Adrenal gland (tissue), 12 donors: ENCODE data around the gene RPL38. TPM values are rescaled to one million over a fixed set of nuclear protein-coding genes. Genes with fewer than 3 reads are reported as not detected.

ENCODE experiments used
- DNase-seq, 7 donors: peaks; one replicate each; pipeline ENCODE4 v3.0.0-alpha.2; 2019 to 2020
- H3K27ac ChIP-seq, 5 donors: fragments of 200-600 bp; sonication (generic) in 4 of 5; 1 replicate in 3 of 5; 2 replicates in 2 of 5; pipeline versions ENCODE4 v1.5.1 to v1.8.0; 2016 to 2020; ENCODE audit warnings: mild to moderate bottlenecking in 1 of 5
- H3K27me3 ChIP-seq: fragments of 200-600 bp; 2 replicates; pipeline ENCODE4 v1.8.0; 2021
- H3K36me3 ChIP-seq, 2 donors: fragments of 200-600 bp; replicated peaks in 1 of 2; 1 replicate in 1 of 2; 2 replicates in 1 of 2; pipeline versions ENCODE4 v1.5.1 to v1.8.0; 2018 to 2022
- H3K4me1 ChIP-seq, 2 donors: fragments of 200-600 bp; replicated peaks in 1 of 2; 1 replicate in 1 of 2; 2 replicates in 1 of 2; pipeline versions ENCODE4 v1.5.1 to v1.8.0; 2018 to 2021
- H3K4me3 ChIP-seq, 4 donors: fragments of 200-600 bp; sonication (generic) in 3 of 4; one replicate each; pipeline ENCODE4 v1.5.1; 2016 to 2018
- H3K9me3 ChIP-seq, 3 donors: fragments of 200-600 bp; sonication (generic) in 1 of 3; replicated peaks in 1 of 3; 1 replicate in 2 of 3; 2 replicates in 1 of 3; pipeline versions ENCODE4 v1.5.1 to v1.8.0; 2016 to 2021
- POLR2A ChIP-seq, 2 donors: fragments of 450-650 bp; IDR thresholded peaks; one replicate each; pipeline ENCODE4 v1.6.1; 2017; ENCODE audit warnings: antibody characterized with exemption in 2 of 2, mild to moderate bottlenecking in 2 of 2, moderate library complexity in 1 of 2
- WGBS, 4 donors: extraction: QIAGEN DNeasy Blood & Tissue Kit in 2 of 4; methylation state at CpG; one replicate each; pipeline versions ENCODE4 v1.1.5 to v1.1.7; 2013 to 2017; 5-methylcytosine and 5-hydroxymethylcytosine counted together
- intact Hi-C, 2 donors: fragments of 100-400 bp; cut with DNase I; formaldehyde crosslinking; loops; one replicate each; pipeline versions ENCODE4 v1.14.1 to v1.15.0; 2022 to 2023
- polyA plus RNA-seq, 3 donors: library from polyadenylated mRNA; stranded (reverse); fragments of 200-250 nt in 2 of 3; fragments of 350-450 nt in 1 of 3; fragmentation: Illumina TruSeq in 1 of 3; extraction: RNeasy Lipid Tissue Mini Kit (QIAGEN cat#74804) in 1 of 3; gene quantifications; one replicate each; pipeline ENCODE4 v1.2.3, GENCODE V29; 2013 to 2014
- total RNA-seq, 9 donors: library from RNA; depleted of rRNA in 4 of 9; stranded (reverse); fragments of >200 nt in 4 of 9; fragments of 120-200 nt in 1 of 9; fragmentation: NEBNext Ultra II Directional in 1 of 9; extraction: Animal tissue kit (Norgen Biotek cat#: 25700) in 1 of 9; gene quantifications; one replicate each; pipeline versions ENCODE4 v1.1.0 to v1.2.4, GENCODE V29; 2013 to 2023
- TF ChIP-seq, protein P1 (sequence below), 6 experiments: fragments of 450-650 bp in 4 of 6; fragments of 200-600 bp in 2 of 6; sonication (generic) in 1 of 6; IDR thresholded peaks; 1 replicate in 5 of 6; 2 replicates in 1 of 6; pipeline versions ENCODE4 v1.5.1 to v1.8.0; 2016 to 2021; ENCODE audit warnings: antibody characterized with exemption in 6 of 6, mild to moderate bottlenecking in 2 of 6, moderate library complexity in 1 of 6
- donor health status: healthy with polysubstance abuse.
- donor health status: Bipolar disorder and iron deficiency.
- donor health status: DM: yes; HTN: yes; CAD: no.
- donor health status: DM: no; HTN: no; CAD: no.
- donor health status: DM: no; HTN: no; CAD: no.
- donor health status: DM: yes; HTN: yes; CAD: no.

The RPL38 gene
- total and polyA plus RNA-seq, 12 donors: 136 to 1,921 (median 789) TPM

DNA sequence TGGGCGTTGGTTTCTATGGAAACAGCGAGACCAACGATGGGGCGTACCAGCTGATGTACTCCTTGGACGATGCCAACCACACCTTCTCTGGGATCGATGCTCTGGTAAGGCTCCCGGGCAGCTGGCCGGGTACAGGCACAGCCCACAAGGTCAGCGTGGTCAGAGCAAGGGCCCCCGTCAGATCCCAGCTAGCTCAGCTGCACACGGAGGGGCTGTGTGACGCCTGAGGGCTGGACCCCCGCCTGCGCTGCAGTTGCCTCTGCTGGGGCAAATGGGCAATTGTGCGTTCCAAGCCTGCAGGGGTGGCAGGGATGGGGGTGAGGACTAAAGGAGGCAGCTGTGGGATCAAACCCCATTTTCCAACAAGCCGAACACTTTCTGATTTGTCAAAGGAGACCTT lies 27.4 kb downstream of the RPL38 start:
- Histone ChIP-seq H3K4me3 (no peak overlapping the region), H3K4me1 (peaks cover 0 to 3% of the 10 kb centered on the region in 2 donors), H3K36me3 (no peaks in the 10 kb centered on the region), H3K9me3 (no peaks in the 10 kb centered on the region), H3K27ac (no peak overlapping the region), H3K27me3 (no peaks in the 10 kb centered on the region)
- no peak for DNase-seq
- TF ChIP-seq, protein P1, sequence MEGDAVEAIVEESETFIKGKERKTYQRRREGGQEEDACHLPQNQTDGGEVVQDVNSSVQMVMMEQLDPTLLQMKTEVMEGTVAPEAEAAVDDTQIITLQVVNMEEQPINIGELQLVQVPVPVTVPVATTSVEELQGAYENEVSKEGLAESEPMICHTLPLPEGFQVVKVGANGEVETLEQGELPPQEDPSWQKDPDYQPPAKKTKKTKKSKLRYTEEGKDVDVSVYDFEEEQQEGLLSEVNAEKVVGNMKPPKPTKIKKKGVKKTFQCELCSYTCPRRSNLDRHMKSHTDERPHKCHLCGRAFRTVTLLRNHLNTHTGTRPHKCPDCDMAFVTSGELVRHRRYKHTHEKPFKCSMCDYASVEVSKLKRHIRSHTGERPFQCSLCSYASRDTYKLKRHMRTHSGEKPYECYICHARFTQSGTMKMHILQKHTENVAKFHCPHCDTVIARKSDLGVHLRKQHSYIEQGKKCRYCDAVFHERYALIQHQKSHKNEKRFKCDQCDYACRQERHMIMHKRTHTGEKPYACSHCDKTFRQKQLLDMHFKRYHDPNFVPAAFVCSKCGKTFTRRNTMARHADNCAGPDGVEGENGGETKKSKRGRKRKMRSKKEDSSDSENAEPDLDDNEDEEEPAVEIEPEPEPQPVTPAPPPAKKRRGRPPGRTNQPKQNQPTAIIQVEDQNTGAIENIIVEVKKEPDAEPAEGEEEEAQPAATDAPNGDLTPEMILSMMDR (IDR thresholded peaks at IDR 0.05): no peak
- no peak for TF ChIP-seq POLR2A (IDR thresholded peaks at IDR 0.05)
- WGBS, 4 donors: 80 to 97% (median 96%) methylated on average over 1 to 16 of the region's 16 CpGs
- intact Hi-C loops: no loop called here

DNA sequence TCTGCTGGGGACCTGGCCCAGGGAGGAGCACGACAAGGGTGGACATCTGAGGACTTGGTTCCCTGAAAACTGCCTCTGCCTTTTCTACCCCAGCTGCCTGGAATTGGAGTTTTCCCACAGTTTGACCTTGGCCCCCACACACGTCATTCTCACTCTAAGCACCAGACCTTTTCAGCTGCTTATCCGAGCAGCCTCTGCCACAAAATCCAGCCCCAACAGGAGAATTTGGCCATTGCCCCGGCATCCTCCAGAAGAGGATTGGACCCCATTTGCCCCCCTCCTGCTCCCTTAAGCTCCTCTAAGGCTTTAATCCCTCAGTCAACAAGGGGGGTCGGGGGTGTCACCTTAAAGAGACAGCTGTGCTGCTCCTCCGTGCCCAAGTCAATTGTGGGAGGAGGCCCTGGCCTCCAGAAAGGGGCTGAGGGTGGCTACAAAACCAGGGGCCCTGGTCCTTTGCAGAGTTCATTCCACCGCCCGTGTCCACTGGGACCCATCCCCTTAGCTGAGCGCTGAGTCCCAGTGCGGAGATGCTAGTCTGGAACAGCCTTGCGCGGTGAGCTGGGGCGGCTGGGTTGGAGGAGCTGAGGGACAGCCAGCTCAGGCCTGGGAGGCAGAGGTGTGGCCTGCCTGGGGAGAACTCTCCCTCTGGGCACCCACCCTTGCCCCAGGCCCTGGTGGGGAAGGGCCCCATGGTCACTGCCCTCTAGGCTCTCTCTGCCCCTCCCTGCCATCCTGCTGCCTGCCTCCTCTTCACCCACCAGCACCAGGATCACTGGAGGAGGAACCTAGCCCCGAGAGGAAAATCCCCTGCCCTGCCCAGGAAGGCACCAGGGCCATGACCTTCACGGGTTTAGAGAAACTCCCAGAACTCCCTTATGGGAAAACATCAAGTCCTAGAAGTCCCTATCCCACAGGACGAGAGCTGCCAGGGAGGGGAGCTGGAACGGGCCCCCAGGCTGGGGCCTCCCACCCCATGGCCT lies 28.7 kb downstream of the RPL38 start:
- intact Hi-C loops: no loop called here
- TF ChIP-seq POLR2A (IDR thresholded peaks at IDR 0.05): no peak
- TF ChIP-seq, protein P1 (IDR thresholded peaks at IDR 0.05): no peak
- Histone ChIP-seq H3K9me3 (no peaks in the 10 kb centered on the region), H3K27ac (peak overlapping the region in 1 of 5 donors; percentile 55), H3K4me3 (no peak overlapping the region), H3K36me3 (no peaks in the 10 kb centered on the region), H3K4me1 (peaks cover 0 to 4% of the 10 kb centered on the region in 2 donors), H3K27me3 (no peaks in the 10 kb centered on the region)
- DNase-seq: peak in 4 of 7 donors; percentile 51 to 59 (median 56)
- 52 to 78% (median 76%) methylated on average over 6 to 17 of the region's 17 CpGs for WGBS, 4 donors

DNA sequence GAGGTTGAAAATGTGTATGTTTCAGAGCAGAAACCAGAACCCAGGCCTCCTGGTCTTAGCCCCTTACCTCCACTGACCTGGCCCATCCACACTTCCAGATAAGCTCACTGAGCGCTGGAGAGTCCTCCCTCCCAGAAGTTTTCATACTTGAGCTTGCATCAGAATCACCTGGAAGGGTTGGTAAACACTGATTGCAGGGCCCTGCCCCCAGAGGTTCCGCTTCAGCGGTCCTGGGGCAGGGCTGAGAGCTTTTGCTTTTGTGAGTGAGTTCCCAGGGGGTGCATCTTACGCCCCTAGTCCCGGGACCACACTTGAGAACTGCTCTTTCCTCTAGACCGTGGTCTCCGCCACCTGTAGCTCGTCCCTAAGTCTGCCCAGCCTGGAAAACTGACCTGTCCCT lies 30.5 kb downstream of the RPL38 start:
- Histone ChIP-seq H3K4me3 (no peak overlapping the region), H3K9me3 (no peaks in the 10 kb centered on the region), H3K27ac (no peak overlapping the region), H3K36me3 (no peaks in the 10 kb centered on the region), H3K27me3 (no peaks in the 10 kb centered on the region), H3K4me1 (peaks cover 0 to 4% of the 10 kb centered on the region in 2 donors)
- intact Hi-C loops: no loop called here
- DNase-seq: no peak
- 85 to 97% (median 95%) methylated on average over 4 to 8 of the region's 8 CpGs for WGBS, 4 donors
- TF ChIP-seq, protein P1 (IDR thresholded peaks at IDR 0.05): no peak
- TF ChIP-seq POLR2A (IDR thresholded peaks at IDR 0.05): no peak

DNA sequence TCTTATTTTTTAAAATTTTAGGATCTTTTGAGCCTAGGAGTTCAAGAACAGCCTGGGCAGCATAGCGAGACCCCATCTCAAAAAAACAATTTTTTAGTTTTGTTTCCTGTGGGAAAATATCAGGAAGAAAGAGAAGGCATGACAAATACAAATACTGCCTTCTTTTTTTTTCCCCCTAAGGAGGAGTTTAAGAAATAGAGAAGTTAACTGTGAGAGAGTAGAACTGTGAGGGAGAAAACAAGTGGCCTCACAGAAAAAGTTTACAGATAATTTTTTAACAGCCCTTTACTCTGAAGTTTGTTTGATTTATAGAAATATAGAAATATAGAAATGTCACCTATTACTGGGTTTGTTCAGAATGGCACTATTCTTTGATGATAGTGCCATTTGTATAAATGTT lies 31.0 kb downstream of the RPL38 start:
- no peaks in the 10 kb centered on the region for H3K9me3 ChIP-seq
- peak overlapping the region in 2 of 5 donors; percentile 53 to 66 for H3K27ac ChIP-seq
- DNase-seq: no peak
- H3K4me1 ChIP-seq: peaks cover 0 to 4% of the 10 kb centered on the region in 2 donors
- H3K4me3 ChIP-seq: no peak overlapping the region
- H3K36me3 ChIP-seq: no peaks in the 10 kb centered on the region
- intact Hi-C loops: no loop called here
- 72 to 86% (median 83%) methylated on average over 1 of the region's 1 CpG for WGBS, 4 donors
- H3K27me3 ChIP-seq: no peaks in the 10 kb centered on the region
- TF ChIP-seq, protein P1 (IDR thresholded peaks at IDR 0.05): no peak
- TF ChIP-seq POLR2A (IDR thresholded peaks at IDR 0.05): no peak
